HAP-1 (cell line): ENCODE data around the gene GRB2.
A peak's percentile ranks its signal among the peaks of the same experiment; 100 is the strongest.

ENCODE experiments used
- DNase-seq, 2 experiments: peaks; one replicate each; pipeline ENCODE4 v3.0.0-alpha.2; 2016 to 2020; ENCODE audit warnings: low spot score in 2 of 2
- H3K27me3 ChIP-seq: fragments of 250-450 bp; sonication (Bioruptor Pico); 2 replicates; pipeline ENCODE4 v1.5.1; 2020; ENCODE audit warnings: low read depth, mild to moderate bottlenecking, moderate library complexity
- H3K36me3 ChIP-seq: fragments of 250-450 bp; sonication (Bioruptor Pico); replicated peaks from 2 replicates; pipeline ENCODE4 v1.5.1; 2020; ENCODE audit warnings: mild to moderate bottlenecking
- H3K4me1 ChIP-seq: fragments of 250-450 bp; sonication (Bioruptor Pico); 2 replicates; pipeline ENCODE4 v1.5.1; 2020; ENCODE audit warnings: mild to moderate bottlenecking
- H3K4me3 ChIP-seq: fragments of 250-450 bp; sonication (Bioruptor Pico); 2 replicates; pipeline ENCODE4 v1.5.1; 2020; ENCODE audit warnings: mild to moderate bottlenecking, moderate library complexity
- H3K9me3 ChIP-seq: fragments of 250-450 bp; sonication (Bioruptor Pico); 2 replicates; pipeline ENCODE4 v1.5.1; 2020; ENCODE audit warnings: mild to moderate bottlenecking, moderate library complexity
- in situ Hi-C: fragments of 300-500 bp; cut with MboI; formaldehyde crosslinking; loops from 3 replicates; pipeline ENCODE4 v1.14.3; 2020; ENCODE audit warnings: low sequenced_read_pairs, inconsistent platforms, mixed read lengths

Gene GRB2

DNA sequence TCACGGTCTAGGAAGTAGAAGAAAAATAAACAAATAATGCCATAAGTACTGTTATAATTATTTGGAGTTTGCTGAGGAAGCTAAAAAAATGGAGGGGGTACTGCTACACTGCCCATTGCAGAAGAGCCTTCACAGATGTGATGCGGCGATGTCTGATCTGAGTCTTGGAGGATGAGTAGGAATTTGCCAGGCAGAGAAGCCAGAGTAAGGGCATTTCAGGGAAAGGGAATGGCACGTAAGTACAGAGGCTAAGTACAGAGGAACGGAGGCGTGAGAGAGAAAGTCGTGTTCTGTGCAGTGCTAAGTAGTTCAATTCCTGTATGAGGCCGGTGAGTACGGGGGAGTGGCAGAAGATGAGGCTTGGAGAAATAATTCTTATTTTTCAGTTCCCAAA is 741 bp upstream of the GRB2 start:
- Histone ChIP-seq H3K27me3 (0 out of 2 replicates have a peak, but pooled peaks cover 2% of the 10 kb centered on the region), H3K36me3 (peaks cover 5% of the 10 kb centered on the region), H3K9me3 (no peaks in the 10 kb centered on the region), H3K4me3 (peak overlapping the region; percentile 98), H3K4me1 (peaks cover 11% of the 10 kb centered on the region)
- in situ Hi-C loops: loop anchor here (25.0 kb wide), 2 partner anchors 294 to 619 kb away; partner anchors contain the start of genes ARMC7 and NAT9
- no peak for DNase-seq

DNA sequence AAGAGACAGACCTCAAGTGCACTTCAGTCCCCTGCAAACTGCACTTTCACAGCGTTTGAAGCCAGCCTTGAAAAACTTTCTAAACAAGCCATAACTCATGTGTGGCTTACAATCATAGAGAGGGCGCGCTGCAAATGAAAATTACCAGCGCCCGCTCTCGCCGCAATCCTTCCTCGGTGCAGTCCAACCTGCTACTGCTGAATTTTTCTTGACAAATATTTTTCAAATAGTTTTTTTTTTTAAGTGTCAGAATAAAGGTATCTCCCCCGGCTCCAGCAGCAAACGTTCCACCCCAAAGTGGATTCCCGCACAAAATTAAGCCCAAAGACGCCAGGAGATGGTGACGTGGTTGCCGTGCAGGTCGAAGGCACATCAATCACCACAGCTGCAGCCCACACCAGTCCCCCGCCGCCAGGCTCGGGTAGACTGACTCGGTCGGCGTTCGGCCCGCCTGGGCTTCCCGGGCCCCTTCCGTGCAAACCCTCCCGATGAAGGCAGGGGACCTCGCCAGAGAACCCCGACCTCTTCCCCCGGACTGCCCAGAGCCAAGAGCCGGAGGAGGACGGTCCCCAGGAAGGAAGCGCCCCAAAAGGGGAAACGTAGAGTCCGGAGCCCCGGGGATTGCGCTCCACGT is 630 bp downstream of the GRB2 start:
- Histone ChIP-seq H3K27me3 (no peaks in the 10 kb centered on the region), H3K9me3 (no peaks in the 10 kb centered on the region), H3K4me3 (peak overlapping the region; percentile 98), H3K4me1 (peaks cover 11% of the 10 kb centered on the region), H3K36me3 (peaks cover 5% of the 10 kb centered on the region)
- peak; percentile 50 to 66 for DNase-seq
- in situ Hi-C loops: loop anchor here (25.0 kb wide), 2 partner anchors 293 to 618 kb away; partner anchors contain the start of genes ARMC7 and NAT9

DNA sequence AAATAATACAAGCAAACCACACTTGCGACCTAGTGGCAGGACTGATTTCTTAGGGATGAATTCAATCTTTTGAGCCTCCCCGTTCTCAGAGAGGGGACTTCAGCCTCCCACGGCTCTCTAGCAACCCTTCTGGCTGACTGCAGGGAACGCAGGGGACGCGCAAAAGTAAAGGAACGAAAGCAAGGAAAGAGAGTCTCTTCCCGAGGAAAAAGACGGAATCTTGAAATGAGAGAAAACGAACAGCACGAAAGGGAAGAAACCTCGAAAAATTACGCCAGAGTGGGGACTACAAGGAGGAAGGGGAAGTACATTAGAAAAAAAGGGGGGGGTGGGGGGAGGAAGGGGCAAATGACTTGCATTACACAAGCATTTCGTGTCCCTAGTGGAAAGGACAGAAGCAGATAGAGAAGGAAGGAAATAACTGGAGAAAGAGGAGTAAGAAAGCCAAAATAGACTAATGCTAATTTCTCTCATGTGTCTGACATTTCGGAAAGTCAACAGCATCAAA is 1.2 kb downstream of the GRB2 start:
- peak; percentile 84 to 85 for DNase-seq

DNA sequence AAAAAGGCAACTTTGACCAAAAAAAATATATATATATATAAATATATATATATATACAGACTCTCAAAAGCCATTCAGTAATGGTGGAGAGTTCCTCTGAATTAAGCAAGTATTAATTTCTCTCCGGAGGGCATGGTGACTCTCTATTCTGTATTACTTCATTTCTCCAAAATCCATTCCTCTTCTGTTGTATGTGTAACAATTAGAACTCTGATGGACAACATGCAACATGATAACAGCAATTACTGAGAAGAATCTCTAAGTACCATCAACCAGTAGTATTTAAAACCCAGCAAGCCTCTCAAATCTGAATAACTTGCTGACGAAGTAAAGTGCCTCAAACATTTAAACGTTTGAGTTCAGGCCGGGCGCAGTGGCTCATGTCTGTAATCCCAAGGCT is 2.3 kb downstream of the GRB2 start:
- in situ Hi-C loops: loop anchor here (25.0 kb wide), 2 partner anchors 291 to 616 kb away; partner anchors contain the start of genes ARMC7 and NAT9

More for the DNA sequence above, 1.2 kb downstream of the GRB2 start:
- Histone ChIP-seq H3K4me3 (peak overlapping the region; percentile 98), H3K9me3 (no peaks in the 10 kb centered on the region), H3K36me3 (peaks cover 5% of the 10 kb centered on the region), H3K27me3 (no peaks in the 10 kb centered on the region), H3K4me1 (peaks cover 11% of the 10 kb centered on the region)
- in situ Hi-C loops: loop anchor here (25.0 kb wide), 2 partner anchors 292 to 617 kb away; partner anchors contain the start of genes ARMC7 and NAT9

DNA sequence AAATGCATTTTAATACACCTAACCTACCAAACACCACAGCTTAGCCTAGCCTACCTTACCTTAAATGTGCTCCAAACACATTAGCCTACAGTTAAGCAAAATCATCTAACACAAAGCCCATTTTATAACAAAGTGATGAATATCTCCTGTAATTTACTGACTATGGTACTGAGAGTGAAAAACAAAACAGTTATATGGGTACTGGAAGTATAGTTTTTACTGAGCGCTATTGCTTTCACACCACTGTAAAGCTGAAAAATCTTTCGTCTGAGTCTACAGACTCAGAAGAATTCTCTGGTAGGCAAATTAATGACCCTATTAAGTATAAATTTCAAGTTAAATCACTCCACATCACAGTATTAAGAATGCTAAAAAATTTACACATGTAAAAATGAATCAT is 3.5 kb downstream of the GRB2 start:
- Histone ChIP-seq H3K4me3 (no peak overlapping the region), H3K4me1 (peaks cover 15% of the 10 kb centered on the region), H3K9me3 (no peaks in the 10 kb centered on the region), H3K36me3 (peaks cover 5% of the 10 kb centered on the region), H3K27me3 (no peaks in the 10 kb centered on the region)
- no peak for DNase-seq
- in situ Hi-C loops: loop anchor here (25.0 kb wide), 2 partner anchors 290 to 615 kb away; partner anchors contain the start of genes ARMC7 and NAT9

More for the DNA sequence above, 2.3 kb downstream of the GRB2 start:
- no peak for DNase-seq
- Histone ChIP-seq H3K36me3 (peaks cover 5% of the 10 kb centered on the region), H3K4me1 (peaks cover 11% of the 10 kb centered on the region), H3K27me3 (no peaks in the 10 kb centered on the region), H3K4me3 (no peak overlapping the region), H3K9me3 (no peaks in the 10 kb centered on the region)

DNA sequence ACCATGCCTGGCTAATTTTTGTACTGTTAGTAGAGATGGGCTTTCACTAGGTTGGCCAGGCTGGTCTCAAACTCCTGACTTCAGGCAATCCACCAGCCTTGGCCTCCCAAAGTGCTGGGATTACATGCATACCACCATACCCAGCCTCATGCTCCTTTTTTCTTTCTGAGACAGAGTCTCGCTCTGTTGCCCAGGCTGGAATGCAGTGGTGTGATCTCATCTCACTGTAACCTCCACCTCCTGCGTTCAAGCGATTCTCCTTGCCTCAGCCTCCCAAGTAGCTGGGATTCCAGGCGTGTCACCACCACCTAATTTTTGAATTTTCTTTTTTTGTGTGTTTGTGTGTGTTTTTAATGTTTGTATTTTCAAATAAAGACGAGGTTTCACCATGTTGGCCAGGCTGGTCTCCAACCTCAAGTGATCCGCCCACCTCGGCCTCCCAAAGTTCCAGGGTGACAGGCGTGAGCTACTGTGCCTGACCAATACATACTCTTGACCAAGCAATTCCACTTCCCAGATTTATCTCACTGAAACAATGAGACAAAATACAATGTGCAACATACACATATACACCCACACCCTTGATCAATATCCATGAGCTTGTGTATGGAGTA is 5.0 kb downstream of the GRB2 start:
- H3K9me3 ChIP-seq: no peaks in the 10 kb centered on the region
- in situ Hi-C loops: loop anchor here (25.0 kb wide), 2 partner anchors 288 to 613 kb away; partner anchors contain the start of genes ARMC7 and NAT9
- H3K27me3 ChIP-seq: no peaks in the 10 kb centered on the region
- peaks cover 5% of the 10 kb centered on the region for H3K36me3 ChIP-seq
- peaks cover 13% of the 10 kb centered on the region for H3K4me1 ChIP-seq
- H3K4me3 ChIP-seq: no peak overlapping the region
- DNase-seq: no peak

DNA sequence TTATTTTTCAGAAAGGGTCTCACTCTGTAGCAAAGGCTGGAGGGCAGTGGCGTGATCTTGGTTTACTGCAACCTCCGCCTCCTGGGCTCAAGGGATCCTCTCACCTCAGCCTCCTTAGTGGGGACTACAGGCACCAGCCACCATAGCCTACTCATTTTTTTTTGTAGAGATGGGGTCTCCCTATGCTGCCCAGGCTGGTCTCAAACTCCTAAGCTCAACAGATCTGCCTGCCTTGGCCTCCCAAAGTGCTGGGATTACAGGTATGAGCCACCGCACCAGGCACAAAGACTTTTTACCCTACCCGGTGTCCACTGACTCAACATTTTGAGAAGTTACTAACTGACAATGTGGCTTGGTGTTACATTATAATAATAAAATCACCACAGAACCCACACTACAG is 7.2 kb downstream of the GRB2 start:
- Histone ChIP-seq H3K36me3 (no peaks in the 10 kb centered on the region), H3K27me3 (no peaks in the 10 kb centered on the region), H3K4me3 (no peak overlapping the region), H3K4me1 (peaks cover 15% of the 10 kb centered on the region), H3K9me3 (no peaks in the 10 kb centered on the region)
- in situ Hi-C loops: no loop called here
- no peak for DNase-seq

DNA sequence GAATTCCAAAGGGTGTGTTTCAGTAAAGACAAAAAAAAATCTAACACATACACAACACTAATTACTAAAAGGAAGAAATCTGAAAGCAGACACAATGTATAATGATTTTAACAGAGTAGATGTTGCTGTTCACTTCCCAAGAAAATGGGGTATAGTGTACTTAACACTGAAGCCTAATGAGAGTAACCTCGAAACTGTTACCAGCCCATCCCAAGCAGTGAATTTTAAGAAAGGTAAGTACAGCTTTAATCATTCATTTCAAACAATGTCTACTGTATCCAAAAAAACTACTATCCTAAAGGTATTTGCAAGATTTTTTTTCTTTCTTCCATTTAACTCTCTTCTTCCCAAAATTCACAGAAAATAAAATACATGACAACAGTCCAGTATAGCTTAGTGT is 8.3 kb downstream of the GRB2 start:
- Histone ChIP-seq H3K27me3 (no peaks in the 10 kb centered on the region), H3K36me3 (peaks cover 6% of the 10 kb centered on the region), H3K9me3 (no peaks in the 10 kb centered on the region), H3K4me3 (no peak overlapping the region), H3K4me1 (peaks cover 20% of the 10 kb centered on the region)
- DNase-seq: no peak
- in situ Hi-C loops: no loop called here

DNA sequence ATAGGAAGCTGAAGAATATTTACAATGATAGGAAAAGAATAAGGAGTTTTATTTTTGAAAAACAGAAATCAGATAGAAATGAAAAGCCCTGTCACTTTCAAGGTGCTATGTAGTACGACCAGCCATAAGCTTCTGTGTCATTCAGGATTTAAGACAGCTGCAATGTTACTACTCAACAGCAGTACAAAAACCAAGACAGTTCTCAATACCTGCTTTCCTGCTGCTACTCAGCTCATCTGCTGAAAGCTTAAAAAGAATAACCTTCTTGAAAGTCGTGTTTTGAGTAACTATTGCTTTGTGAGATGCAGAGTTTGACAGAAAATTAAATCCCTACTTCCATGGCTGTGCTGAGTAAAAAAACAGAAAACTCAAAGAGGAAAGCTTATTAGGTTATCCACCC is 8.7 kb downstream of the GRB2 start:
- Histone ChIP-seq H3K4me1 (peaks cover 20% of the 10 kb centered on the region), H3K36me3 (peaks cover 11% of the 10 kb centered on the region), H3K4me3 (no peak overlapping the region), H3K9me3 (no peaks in the 10 kb centered on the region), H3K27me3 (no peaks in the 10 kb centered on the region)
- in situ Hi-C loops: no loop called here
- no peak for DNase-seq

DNA sequence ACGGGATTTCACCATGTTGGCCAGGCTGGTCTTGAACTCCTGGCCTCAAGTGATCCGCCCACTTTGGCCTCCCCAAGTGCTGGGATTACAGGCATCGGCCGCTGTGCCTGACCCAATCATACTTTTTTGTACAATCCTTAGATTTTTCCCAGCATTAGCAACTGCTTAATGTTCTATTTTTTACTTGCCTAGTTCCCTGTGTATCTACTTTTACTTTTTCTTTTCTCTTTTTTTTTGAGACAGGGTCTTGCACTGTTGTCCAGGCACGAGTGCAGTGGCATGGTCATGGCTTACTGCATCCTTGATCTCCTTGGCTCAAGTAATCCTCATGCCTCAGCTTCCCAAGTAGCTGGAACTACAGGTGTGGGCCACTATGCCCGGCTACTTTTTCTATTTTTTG is 9.5 kb downstream of the GRB2 start:
- H3K4me1 ChIP-seq: peaks cover 20% of the 10 kb centered on the region
- no peak overlapping the region for H3K4me3 ChIP-seq
- no peak for DNase-seq
- no peaks in the 10 kb centered on the region for H3K9me3 ChIP-seq
- H3K36me3 ChIP-seq: peaks cover 15% of the 10 kb centered on the region
- H3K27me3 ChIP-seq: no peaks in the 10 kb centered on the region
- in situ Hi-C loops: no loop called here

DNA sequence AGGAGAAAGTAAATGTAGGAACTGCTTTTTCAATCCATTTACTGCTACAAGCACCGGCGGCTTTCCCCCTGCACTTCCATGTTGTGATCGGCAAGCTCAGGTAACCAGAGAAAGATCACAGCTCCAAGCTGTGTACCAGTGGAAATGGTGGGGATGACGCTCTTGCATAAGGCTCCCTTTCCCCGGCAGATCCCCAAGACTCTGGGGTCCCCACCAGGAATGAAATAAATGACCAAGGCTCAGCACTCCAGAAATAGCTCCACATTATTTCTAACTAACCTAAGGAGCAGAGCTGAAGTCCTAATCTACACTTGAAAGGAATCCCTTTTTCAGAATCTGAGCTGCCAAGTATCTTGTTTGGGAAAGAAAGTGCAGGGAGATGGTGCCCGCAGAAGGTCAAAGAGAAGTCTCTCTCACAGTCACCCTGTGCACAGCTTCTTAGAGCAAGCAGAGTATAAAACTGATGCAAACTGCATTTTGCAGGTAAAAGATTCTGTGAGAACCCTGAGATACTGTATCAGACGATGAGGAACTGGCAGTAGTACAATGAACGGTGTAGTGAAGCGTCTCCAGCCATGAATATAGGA is 11.1 kb downstream of the GRB2 start:
- no peaks in the 10 kb centered on the region for H3K27me3 ChIP-seq
- DNase-seq: peak in 1 of 2 experiments; percentile 29
- H3K4me1 ChIP-seq: peaks cover 20% of the 10 kb centered on the region
- in situ Hi-C loops: no loop called here
- peaks cover 22% of the 10 kb centered on the region for H3K36me3 ChIP-seq
- H3K4me3 ChIP-seq: peak overlapping the region; percentile 61
- H3K9me3 ChIP-seq: no peaks in the 10 kb centered on the region

DNA sequence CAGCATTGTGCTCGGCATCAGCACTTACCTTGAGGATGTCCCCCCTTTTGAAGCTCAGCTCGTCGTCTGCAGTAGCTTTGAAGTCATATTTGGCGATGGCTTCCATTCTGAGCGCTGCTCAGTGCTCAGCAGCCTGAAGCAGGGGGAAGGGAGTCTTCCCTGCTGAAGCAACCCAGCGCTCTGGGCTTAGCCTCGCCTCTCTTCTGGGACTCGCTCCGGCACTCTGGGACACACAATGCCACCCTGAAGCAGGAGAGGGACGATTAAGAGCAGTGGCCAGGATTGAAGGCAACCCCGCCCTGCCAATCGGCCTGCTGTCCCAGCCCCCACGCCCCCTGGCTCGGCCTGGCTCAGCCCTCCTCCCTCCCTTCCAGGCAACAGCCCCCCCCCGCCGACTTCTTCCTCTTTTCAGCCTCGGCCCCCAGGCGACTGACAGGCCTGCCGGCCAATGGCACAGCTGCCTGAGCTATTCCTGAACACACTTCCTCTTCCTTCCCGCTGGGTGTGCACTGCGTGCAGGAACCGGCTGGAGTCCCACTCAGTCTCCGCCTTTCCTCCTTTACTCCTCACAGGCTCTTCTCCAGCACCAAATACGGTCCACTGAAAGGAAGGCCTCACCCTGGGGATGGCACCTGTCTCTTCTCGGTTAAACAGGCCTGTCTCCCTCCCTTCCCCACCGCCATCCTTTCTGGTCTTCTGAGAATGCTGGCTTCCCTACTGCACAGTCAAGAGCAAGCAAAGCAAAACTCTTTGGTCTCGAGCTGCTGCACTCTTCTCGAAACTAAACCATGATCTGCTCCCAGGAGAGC is 11.8 kb downstream of the GRB2 start:
- Histone ChIP-seq H3K4me1 (peaks cover 20% of the 10 kb centered on the region), H3K9me3 (no peaks in the 10 kb centered on the region), H3K36me3 (peaks cover 22% of the 10 kb centered on the region), H3K27me3 (no peaks in the 10 kb centered on the region), H3K4me3 (peak overlapping the region; percentile 61)
- peak; percentile 96 to 100 for DNase-seq
- in situ Hi-C loops: no loop called here

DNA sequence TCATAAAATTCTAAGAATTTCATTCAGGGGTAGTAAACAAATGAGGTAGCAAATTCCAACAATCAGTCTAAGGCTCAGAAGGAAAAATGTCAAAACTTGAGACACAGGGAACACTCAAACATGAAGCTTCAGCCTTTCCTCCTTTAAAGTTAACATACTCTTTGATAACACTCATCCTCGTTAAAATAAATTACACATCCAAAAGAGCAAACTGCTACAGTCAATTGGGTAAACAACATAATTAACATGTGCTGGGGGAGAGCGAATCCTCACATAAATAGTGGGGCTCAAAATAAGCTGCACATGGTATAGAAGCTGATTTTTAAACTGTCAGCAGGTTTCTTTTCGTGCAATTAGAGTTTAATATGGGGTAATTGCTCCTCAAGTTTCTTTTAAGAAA is 12.9 kb downstream of the GRB2 start:
- Histone ChIP-seq H3K27me3 (no peaks in the 10 kb centered on the region), H3K4me3 (no peak overlapping the region), H3K9me3 (no peaks in the 10 kb centered on the region), H3K4me1 (peaks cover 20% of the 10 kb centered on the region), H3K36me3 (peaks cover 22% of the 10 kb centered on the region)
- DNase-seq: no peak
- in situ Hi-C loops: no loop called here
